Common myeloid progenitor, CD34-positive (primary cell): ENCODE data around the gene ABCC3. TPM values are rescaled to one million over a fixed set of nuclear protein-coding genes. Genes with fewer than 3 reads are reported as not detected.

Experiments used
- CTCF ChIA-PET: fragments of 350-600 bp; sonication (Branson Sonifier 250); formaldehyde crosslinking; loops from one replicate; lab custom pipeline; 2021; ENCODE audit warnings: antibody characterized with exemption; lab: Charles Lee
- POLR2A ChIA-PET: fragments of 350-600 bp; sonication (Branson Sonifier 250); formaldehyde crosslinking; loops from one replicate; lab custom pipeline; 2021; ENCODE audit warnings: antibody characterized with exemption; lab: Charles Lee
- DNase-seq, 3 donors: peaks; one replicate each; pipeline versions ENCODE4 v3.0.0 to v3.0.0-alpha.2; 2013
- H3K27ac ChIP-seq, 2 experiments: 1 replicate in 1 of 2; 2 replicates in 1 of 2; pipeline ENCODE4 v1.7.0; 2013; ENCODE audit warnings: inconsistent platforms in 2 of 2, low read length in 2 of 2, mild to moderate bottlenecking in 2 of 2, low read depth in 1 of 2, moderate library complexity in 1 of 2; ENCODE audit not compliant: severe bottlenecking in 2 of 2, insufficient read depth in 1 of 2, poor library complexity in 1 of 2
- H3K27me3 ChIP-seq, 5 experiments: replicated peaks in 2 of 5; 1 replicate in 3 of 5; 2 replicates in 2 of 5; pipeline versions ENCODE4 v1.6.1 to v1.7.0; 2013; ENCODE audit warnings: low read length in 4 of 5, mild to moderate bottlenecking in 2 of 5, moderate library complexity in 2 of 5, inconsistent platforms in 1 of 5; ENCODE audit not compliant: insufficient read depth in 5 of 5, control insufficient read depth in 4 of 5
- H3K36me3 ChIP-seq, 4 experiments: 1 replicate in 2 of 4; 2 replicates in 2 of 4; pipeline versions ENCODE4 v1.6.1 to v1.7.0; 2013; ENCODE audit warnings: low read length in 3 of 4, control low read depth in 1 of 4, mild to moderate bottlenecking in 1 of 4; ENCODE audit not compliant: control insufficient read depth in 4 of 4, insufficient read depth in 4 of 4
- H3K4me1 ChIP-seq, 4 experiments: 1 replicate in 3 of 4; 2 replicates in 1 of 4; pipeline versions ENCODE4 v1.6.1 to v1.7.1; 2013; ENCODE audit warnings: low read length in 3 of 4, mild to moderate bottlenecking in 3 of 4, control low read depth in 1 of 4, inconsistent platforms in 1 of 4, moderate library complexity in 1 of 4; ENCODE audit not compliant: control insufficient read depth in 4 of 4, insufficient read depth in 4 of 4; ENCODE audit errors: control extremely low read depth in 1 of 4
- H3K4me3 ChIP-seq, 7 experiments: 1 replicate in 4 of 7; 2 replicates in 3 of 7; pipeline versions ENCODE4 v1.5.1 to v1.7.0; 2013; ENCODE audit warnings: mild to moderate bottlenecking in 7 of 7, low read length in 6 of 7, moderate library complexity in 6 of 7, inconsistent platforms in 2 of 7, low read depth in 2 of 7, control low read depth in 1 of 7; ENCODE audit not compliant: insufficient read depth in 4 of 7, control insufficient read depth in 1 of 7; ENCODE audit errors: extremely low read depth in 1 of 7
- H3K9me3 ChIP-seq, 5 experiments: 1 replicate in 4 of 5; 2 replicates in 1 of 5; pipeline versions ENCODE4 v1.6.1 to v1.7.1; 2013; ENCODE audit warnings: low read length in 4 of 5, mild to moderate bottlenecking in 2 of 5, inconsistent platforms in 1 of 5, low read depth in 1 of 5, moderate library complexity in 1 of 5; ENCODE audit not compliant: control insufficient read depth in 4 of 5, insufficient read depth in 2 of 5; ENCODE audit errors: control extremely low read depth in 1 of 5
- WGBS: methylation state at CpG from one replicate; pipeline ENCODE4 v1.1.5; 2013; ENCODE audit not compliant: insufficient coverage; 5-methylcytosine and 5-hydroxymethylcytosine counted together
- polyA plus RNA-seq: library from polyadenylated mRNA; unstranded; fragments of 120-200 nt; gene quantifications from one replicate; pipeline ENCODE4 v1.2.1, GENCODE V29; 2013

Gene ABCC3
- polyA plus RNA-seq = 0.12 TPM

GRCh38 chr17:50634224-50634914 is at the start of gene ABCC3:
Gene ABCC3 (plus strand): TSS chr17:50634881. CDS start chr17:50634937, 56 bp downstream.
- Histone ChIP-seq H3K36me3 (no peaks in the 10 kb centered on the region), H3K4me3 (peak within 1 kb of the TSS in 4 of 7 experiments; percentile 28 to 57 (median 52)), H3K4me1 (peaks cover 0 to 16% (median 16%) of the 10 kb centered on the region in 4 experiments), H3K27ac (no peak within 1 kb of the TSS), H3K9me3 (no peaks in the 10 kb centered on the region), H3K27me3 (peaks cover 3 to 62% (median 38%) of the 10 kb centered on the region in 5 experiments)
- DNase-seq = peak in 1 of 3 donors; percentile 41
- ChIA-PET POLR2A (no interaction called here), CTCF (no interaction called here)
- WGBS = 7% methylated on average over 44 of the region's 48 CpGs

GRCh38 chr17:50585346-50585745 is 49.3 kb upstream of the ABCC3 start:
- Histone ChIP-seq H3K4me1 (no peaks in the 10 kb centered on the region), H3K9me3 (no peaks in the 10 kb centered on the region), H3K27ac (no peak overlapping the region), H3K27me3 (peaks cover 0 to 10% (median 0%) of the 10 kb centered on the region in 5 experiments), H3K36me3 (no peaks in the 10 kb centered on the region), H3K4me3 (no peak overlapping the region)
- ChIA-PET POLR2A (no interaction called here), CTCF (no interaction called here)
- 90% methylated on average over 2 of the region's 4 CpGs for WGBS
- DNase-seq = no peak

GRCh38 chr17:50585891-50586290 is 48.8 kb upstream of the ABCC3 start:
- H3K4me1 ChIP-seq = no peaks in the 10 kb centered on the region
- H3K27me3 ChIP-seq = peaks cover 0 to 10% (median 0%) of the 10 kb centered on the region in 5 experiments
- 100% methylated on average over 8 of the region's 8 CpGs for WGBS
- no peak for DNase-seq
- H3K4me3 ChIP-seq = no peak overlapping the region
- H3K36me3 ChIP-seq = no peaks in the 10 kb centered on the region
- no peak overlapping the region for H3K27ac ChIP-seq
- no peaks in the 10 kb centered on the region for H3K9me3 ChIP-seq
- CTCF ChIA-PET = interaction anchor here (1.0 to 1.3 kb wide), 2 partner anchors 10 to 44 kb away, joined by 3 read pairs; no protein-coding TSS in a partner anchor
- POLR2A ChIA-PET = no interaction called here

GRCh38 chr17:50586421-50587247 is 48.0 kb upstream of the ABCC3 start:
- no peaks in the 10 kb centered on the region for H3K4me1 ChIP-seq
- ChIA-PET POLR2A (no interaction called here), CTCF (interaction anchor here (1.0 to 1.4 kb wide), 4 partner anchors 10 to 44 kb away, joined by 3 to 4 read pairs (median 3); no protein-coding TSS in a partner anchor)
- no peak overlapping the region for H3K4me3 ChIP-seq
- no peak overlapping the region for H3K27ac ChIP-seq
- H3K9me3 ChIP-seq = no peaks in the 10 kb centered on the region
- peaks cover 0 to 10% (median 0%) of the 10 kb centered on the region in 5 experiments for H3K27me3 ChIP-seq
- 98% methylated on average over 8 of the region's 9 CpGs for WGBS
- DNase-seq = no peak
- no peaks in the 10 kb centered on the region for H3K36me3 ChIP-seq

GRCh38 chr17:50587571-50587970 is 47.1 kb upstream of the ABCC3 start:
- WGBS = 98% methylated on average over 9 of the region's 9 CpGs
- H3K9me3 ChIP-seq = no peaks in the 10 kb centered on the region
- no peak overlapping the region for H3K4me3 ChIP-seq
- no peak for DNase-seq
- no peak overlapping the region for H3K27ac ChIP-seq
- POLR2A ChIA-PET = interaction anchor here (0.8 kb wide), 1 partner anchor 27 kb away, joined by 3 read pairs; the partner anchor contains the start of gene CACNA1G
- CTCF ChIA-PET = interaction anchor here (1.0 to 1.4 kb wide), 2 partner anchors 9 to 25 kb away, joined by 3 to 4 read pairs; no protein-coding TSS in a partner anchor
- no peaks in the 10 kb centered on the region for H3K4me1 ChIP-seq
- no peaks in the 10 kb centered on the region for H3K36me3 ChIP-seq
- peaks cover 0 to 10% (median 0%) of the 10 kb centered on the region in 5 experiments for H3K27me3 ChIP-seq

- WGBS = 93% methylated on average over 17 of the region's 18 CpGs
- ChIA-PET POLR2A (interaction anchor here (0.8 kb wide), 1 partner anchor 28 kb away, joined by 3 read pairs; the partner anchor contains the start of gene CACNA1G), CTCF (interaction anchor here (1.1 to 1.3 kb wide), 2 partner anchors 38 to 56 kb away, joined by 3 read pairs; partner anchors contain the start of gene EPN3)
- Histone ChIP-seq H3K4me1 (no peaks in the 10 kb centered on the region), H3K27ac (no peak overlapping the region), H3K36me3 (no peaks in the 10 kb centered on the region), H3K4me3 (no peak overlapping the region), H3K27me3 (peaks cover 0 to 6% (median 0%) of the 10 kb centered on the region in 5 experiments), H3K9me3 (no peaks in the 10 kb centered on the region)
- DNase-seq = no peak
Measured at GRCh38 chr17:50588391-50589049, 46.2 kb upstream of the ABCC3 start.
